Measurements from ENCODE around the gene DLG2. TPM values are rescaled to one million over a fixed set of nuclear protein-coding genes. Genes with fewer than 3 reads are reported as not detected.

DLG2 gene
- total RNA-seq, 4 donors from 2014 or later, result 6.5 to 14.6 (median 7.2) TPM

GRCh38 chr11:84396521-84396920 is 1230.6 kb downstream of the DLG2 start:
- no peaks in the 10 kb centered on the region for H3K9me3 ChIP-seq
- no peak overlapping the region for H3K27ac ChIP-seq
- 79 to 82% methylated on average over 3 of the region's 3 CpGs for WGBS, 2 donors
- TF ChIP-seq POLR2A (IDR thresholded peaks at IDR 0.05), result no peak
- TF ChIP-seq EP300 (IDR thresholded peaks at IDR 0.05), result no peak
- TF ChIP-seq CTCF (IDR thresholded peaks at IDR 0.05), result no peak
- H3K27me3 ChIP-seq, result no peaks in the 10 kb centered on the region
- DNase-seq (ENCODE audit: low spot score in 2 of 2), result no peak
- no peaks in the 10 kb centered on the region for H3K36me3 ChIP-seq
- H3K4me1 ChIP-seq, result no peaks in the 10 kb centered on the region
- no peak overlapping the region for H3K4me3 ChIP-seq

GRCh38 chr11:84390441-84391078 is 1236.6 kb downstream of the DLG2 start:
- no peak for TF ChIP-seq EP300 (IDR thresholded peaks at IDR 0.05)
- TF ChIP-seq CTCF (IDR thresholded peaks at IDR 0.05), result no peak
- no peak for TF ChIP-seq POLR2A (IDR thresholded peaks at IDR 0.05)
- H3K9me3 ChIP-seq, result no peaks in the 10 kb centered on the region
- no peaks in the 10 kb centered on the region for H3K27me3 ChIP-seq
- H3K4me3 ChIP-seq, result no peak overlapping the region
- no peak overlapping the region for H3K27ac ChIP-seq
- 75 to 76% methylated on average over 6 of the region's 6 CpGs for WGBS, 2 donors
- no peaks in the 10 kb centered on the region for H3K4me1 ChIP-seq
- H3K36me3 ChIP-seq, result no peaks in the 10 kb centered on the region
- DNase-seq (ENCODE audit: low spot score in 2 of 2), result no peak

GRCh38 chr11:84389696-84390095 is 1237.4 kb downstream of the DLG2 start:
- no peak overlapping the region for H3K27ac ChIP-seq
- no peaks in the 10 kb centered on the region for H3K9me3 ChIP-seq
- DNase-seq (ENCODE audit: low spot score in 2 of 2), result no peak
- no peaks in the 10 kb centered on the region for H3K4me1 ChIP-seq
- no peaks in the 10 kb centered on the region for H3K36me3 ChIP-seq
- TF ChIP-seq EP300 (IDR thresholded peaks at IDR 0.05) (no peak), CTCF (IDR thresholded peaks at IDR 0.05) (no peak), POLR2A (IDR thresholded peaks at IDR 0.05) (no peak)
- no peaks in the 10 kb centered on the region for H3K27me3 ChIP-seq
- H3K4me3 ChIP-seq, result no peak overlapping the region

- Histone ChIP-seq H3K4me3 (no peak overlapping the region), H3K9me3 (no peaks in the 10 kb centered on the region), H3K4me1 (no peaks in the 10 kb centered on the region), H3K36me3 (no peaks in the 10 kb centered on the region), H3K27me3 (no peaks in the 10 kb centered on the region), H3K27ac (no peak overlapping the region)
- DNase-seq (ENCODE audit: low spot score in 2 of 2), result peak; percentile 25 to 72
- TF ChIP-seq POLR2A (IDR thresholded peaks at IDR 0.05) (no peak), CTCF (IDR thresholded peaks at IDR 0.05) (peak; percentile 41 to 77 (median 62)), EP300 (IDR thresholded peaks at IDR 0.05) (no peak)
Observed at GRCh38 chr11:84384731-84385130, 1242.4 kb downstream of the DLG2 start.

- no peak for TF ChIP-seq EP300 (IDR thresholded peaks at IDR 0.05)
- TF ChIP-seq POLR2A (IDR thresholded peaks at IDR 0.05), result no peak
- no peak for TF ChIP-seq CTCF (IDR thresholded peaks at IDR 0.05)
- 68 to 76% methylated on average over 2 of the region's 2 CpGs for WGBS, 2 donors
- no peak for DNase-seq (ENCODE audit: low spot score in 2 of 2)
Observed at GRCh38 chr11:84383576-84383975, 1243.6 kb downstream of the DLG2 start.

More at GRCh38 chr11:84383576-84383975, 1243.6 kb downstream of the DLG2 start:
- no peak overlapping the region for H3K4me3 ChIP-seq
- H3K9me3 ChIP-seq, result no peaks in the 10 kb centered on the region
- H3K4me1 ChIP-seq, result no peaks in the 10 kb centered on the region
- no peak overlapping the region for H3K27ac ChIP-seq
- H3K36me3 ChIP-seq, result no peaks in the 10 kb centered on the region
- H3K27me3 ChIP-seq, result no peaks in the 10 kb centered on the region

Data from tibial nerve (tissue), 4 donors.